Neuronal stem cell (in vitro differentiated cells): ENCODE data around the gene TSHZ3.

Source experiments
- DNase-seq: peaks from one replicate; pipeline ENCODE4 v3.0.0-alpha.2; 2013; ENCODE audit warnings: low spot score
- H2AFZ ChIP-seq: one replicate; pipeline ENCODE4 v1.6.1; 2013; ENCODE audit warnings: mild to moderate bottlenecking, low read length, inconsistent platforms
- H2AK5ac ChIP-seq: 2 replicates; pipeline ENCODE4 v1.6.1; 2013; ENCODE audit warnings: low read depth, mild to moderate bottlenecking, inconsistent platforms, low read length, moderate library complexity, mixed read lengths
- H2BK120ac ChIP-seq: 2 replicates; pipeline ENCODE4 v1.6.1; 2013; ENCODE audit warnings: low read depth, mild to moderate bottlenecking, inconsistent platforms, low read length, moderate library complexity, mixed read lengths
- H2BK12ac ChIP-seq: one replicate; pipeline ENCODE4 v1.6.1; 2013; ENCODE audit warnings: low read length, inconsistent platforms
- H2BK15ac ChIP-seq: 2 replicates; pipeline ENCODE4 v1.6.1; 2013; ENCODE audit warnings: mild to moderate bottlenecking, low read length, inconsistent platforms, mixed read lengths
- H2BK5ac ChIP-seq: one replicate; pipeline ENCODE4 v1.6.1; 2013; ENCODE audit warnings: inconsistent platforms, mild to moderate bottlenecking, low read length, moderate library complexity
- H3K14ac ChIP-seq: one replicate; pipeline ENCODE4 v1.6.1; 2013; ENCODE audit warnings: low read length, inconsistent platforms
- H3K18ac ChIP-seq: 2 replicates; pipeline ENCODE4 v1.6.1; 2013; ENCODE audit warnings: low read length, inconsistent platforms
- H3K23ac ChIP-seq: 2 replicates; pipeline ENCODE4 v1.6.1; 2013; ENCODE audit warnings: low read depth, mild to moderate bottlenecking, mixed read lengths, low read length, inconsistent platforms; ENCODE audit not compliant: poor library complexity
- H3K27ac ChIP-seq: replicated peaks from 3 replicates; pipeline ENCODE4 v1.5.1; 2013; ENCODE audit warnings: low read length, inconsistent platforms
- H3K27me3 ChIP-seq, 3 experiments: 2 replicates each; pipeline ENCODE4 v1.6.1; 2013; ENCODE audit warnings: low read length in 3 of 3, mild to moderate bottlenecking in 2 of 3, inconsistent platforms in 1 of 3, low read depth in 1 of 3, mixed read lengths in 1 of 3, moderate library complexity in 1 of 3; ENCODE audit not compliant: control insufficient read depth in 3 of 3, insufficient read depth in 3 of 3
- H3K36me3 ChIP-seq, 2 donors: replicated peaks in 1 of 2; 2 replicates each; pipeline ENCODE4 v1.6.1; 2013; ENCODE audit warnings: low read length in 2 of 2; ENCODE audit not compliant: control insufficient read depth in 2 of 2, insufficient read depth in 2 of 2
- H3K4ac ChIP-seq: 2 replicates; pipeline ENCODE4 v1.6.1; 2013; ENCODE audit warnings: inconsistent platforms, mild to moderate bottlenecking, low read length, moderate library complexity
- H3K4me1 ChIP-seq, 2 donors: 1 replicate in 1 of 2; 2 replicates in 1 of 2; pipeline ENCODE4 v1.6.1; 2013; ENCODE audit warnings: low read length in 2 of 2, low read depth in 1 of 2; ENCODE audit not compliant: control insufficient read depth in 2 of 2, insufficient read depth in 1 of 2
- H3K4me2 ChIP-seq: one replicate; pipeline ENCODE4 v1.6.1; 2013; ENCODE audit warnings: mild to moderate bottlenecking, low read length, inconsistent platforms; ENCODE audit not compliant: insufficient read depth, poor library complexity, severe bottlenecking
- H3K4me3 ChIP-seq, 2 donors: 2 replicates each; pipeline ENCODE4 v1.5.1; 2013; ENCODE audit warnings: low read length in 2 of 2, mild to moderate bottlenecking in 2 of 2, inconsistent platforms in 1 of 2, moderate library complexity in 1 of 2
- H3K79me1 ChIP-seq: one replicate; pipeline ENCODE4 v1.6.1; 2013; ENCODE audit warnings: low read depth, mild to moderate bottlenecking, inconsistent platforms, low read length, moderate library complexity
- H3K9ac ChIP-seq: one replicate; pipeline ENCODE4 v1.6.1; 2013; ENCODE audit warnings: mild to moderate bottlenecking, low read depth, low read length, inconsistent platforms; ENCODE audit not compliant: poor library complexity
- H3K9me3 ChIP-seq, 2 donors: replicated peaks in 1 of 2; 2 replicates each; pipeline versions ENCODE3 to v1.6.1; 2013; ENCODE audit warnings: low read length in 2 of 2, mild to moderate bottlenecking in 2 of 2, inconsistent platforms in 1 of 2, low read depth in 1 of 2, mixed read lengths in 1 of 2, moderate library complexity in 1 of 2; ENCODE audit not compliant: control insufficient read depth in 2 of 2, insufficient read depth in 1 of 2
- H4K8ac ChIP-seq: one replicate; pipeline ENCODE4 v1.6.1; 2013; ENCODE audit warnings: low read depth, mild to moderate bottlenecking, inconsistent platforms, low read length, moderate library complexity
- H4K91ac ChIP-seq: one replicate; pipeline ENCODE4 v1.6.1; 2013; ENCODE audit warnings: low read length, low read depth, mild to moderate bottlenecking, inconsistent platforms; ENCODE audit not compliant: poor library complexity
- WGBS, 2 donors: extraction: QIAGEN DNeasy Blood & Tissue Kit; methylation state at CpG; one replicate each; pipeline ENCODE4 v1.1.7; 2013; ENCODE audit warnings: missing lambda C conversion rate in 2 of 2, mixed read lengths in 1 of 2; ENCODE audit not compliant: insufficient read length in 2 of 2, insufficient replicate concordance in 1 of 2; ENCODE audit errors: extremely low coverage in 2 of 2; 5-methylcytosine and 5-hydroxymethylcytosine counted together

Gene TSHZ3

DNA sequence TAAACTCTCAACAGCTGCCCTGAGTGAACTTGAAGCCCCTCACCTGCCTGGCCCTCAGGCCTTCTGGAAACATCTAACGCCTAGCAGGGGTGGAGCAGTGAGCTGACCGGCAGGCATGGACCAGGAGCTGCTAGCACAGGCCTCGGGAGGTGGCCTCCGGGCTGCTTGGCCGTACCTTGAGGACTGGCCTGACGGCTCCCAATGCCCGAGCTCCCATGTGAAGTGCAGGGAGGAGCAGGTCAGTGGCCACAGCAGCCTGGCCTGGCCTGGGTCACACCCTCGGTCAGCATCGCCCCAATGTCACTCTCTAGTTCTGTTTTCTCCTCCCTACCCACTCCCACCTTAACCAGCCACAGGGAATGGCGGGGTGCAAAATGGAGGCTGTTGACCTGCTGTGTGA is 19.0 kb downstream of the TSHZ3 start:
- no peak overlapping the region for H3K23ac ChIP-seq
- no peaks in the 10 kb centered on the region for H3K79me1 ChIP-seq
- no peak overlapping the region for H3K14ac ChIP-seq
- no peaks in the 10 kb centered on the region for H3K27me3 ChIP-seq
- peak overlapping the region; percentile 54 for H2AK5ac ChIP-seq
- WGBS, 2 donors = no CpG with 5 or more reads among the region's 10 CpGs
- no peak overlapping the region for H4K8ac ChIP-seq
- H3K9me3 ChIP-seq = no peaks in the 10 kb centered on the region
- H2BK15ac ChIP-seq = no peak overlapping the region
- no peak for DNase-seq
- peak overlapping the region; percentile 13 for H3K9ac ChIP-seq
- H3K4me3 ChIP-seq = no peak overlapping the region
- H4K91ac ChIP-seq = no peak overlapping the region
- H3K4ac ChIP-seq = no peak overlapping the region
- no peak overlapping the region for H2BK120ac ChIP-seq
- no peak overlapping the region for H3K27ac ChIP-seq
- H3K4me2 ChIP-seq = no peak overlapping the region
- H2BK12ac ChIP-seq = no peak overlapping the region
- no peak overlapping the region for H2AFZ ChIP-seq
- H2BK5ac ChIP-seq = peak overlapping the region; percentile 77
- no peaks in the 10 kb centered on the region for H3K4me1 ChIP-seq
- H3K36me3 ChIP-seq = no peaks in the 10 kb centered on the region
- peak overlapping the region; percentile 65 for H3K18ac ChIP-seq

DNA sequence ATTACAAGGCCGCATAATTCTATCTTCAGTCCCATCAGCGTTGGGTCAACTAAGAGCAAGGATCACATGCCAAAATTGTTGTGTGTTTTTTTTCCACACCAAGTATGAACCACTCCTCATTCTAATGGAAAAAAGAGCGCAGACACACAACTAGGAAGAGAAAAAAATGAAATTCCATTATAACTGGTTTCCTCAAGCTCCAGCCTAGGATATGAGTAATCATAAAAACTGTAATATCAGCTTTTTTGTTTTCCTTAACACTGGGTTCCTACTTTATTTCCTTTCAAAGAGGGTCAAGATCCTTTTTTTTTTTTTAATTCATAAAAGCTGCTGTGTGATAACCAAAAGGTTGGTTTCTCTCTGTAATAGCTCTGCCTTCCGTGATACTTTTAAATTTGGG is 19.4 kb downstream of the TSHZ3 start:
- Histone ChIP-seq H2BK15ac (no peak overlapping the region), H2BK12ac (no peak overlapping the region), H3K18ac (no peak overlapping the region), H3K79me1 (no peaks in the 10 kb centered on the region), H2BK120ac (no peak overlapping the region), H2BK5ac (peak overlapping the region; percentile 77), H3K27ac (no peak overlapping the region), H3K23ac (no peak overlapping the region), H2AK5ac (no peak overlapping the region), H3K4me1 (no peaks in the 10 kb centered on the region), H4K91ac (no peak overlapping the region), H3K14ac (no peak overlapping the region), H3K9me3 (no peaks in the 10 kb centered on the region), H3K4ac (no peak overlapping the region), H3K36me3 (no peaks in the 10 kb centered on the region), H3K4me3 (no peak overlapping the region), H2AFZ (no peak overlapping the region), H4K8ac (no peak overlapping the region), H3K9ac (no peak overlapping the region), H3K4me2 (no peak overlapping the region), H3K27me3 (no peaks in the 10 kb centered on the region)
- no CpG with 5 or more reads among the region's 4 CpGs for WGBS, 2 donors
- no peak for DNase-seq

DNA sequence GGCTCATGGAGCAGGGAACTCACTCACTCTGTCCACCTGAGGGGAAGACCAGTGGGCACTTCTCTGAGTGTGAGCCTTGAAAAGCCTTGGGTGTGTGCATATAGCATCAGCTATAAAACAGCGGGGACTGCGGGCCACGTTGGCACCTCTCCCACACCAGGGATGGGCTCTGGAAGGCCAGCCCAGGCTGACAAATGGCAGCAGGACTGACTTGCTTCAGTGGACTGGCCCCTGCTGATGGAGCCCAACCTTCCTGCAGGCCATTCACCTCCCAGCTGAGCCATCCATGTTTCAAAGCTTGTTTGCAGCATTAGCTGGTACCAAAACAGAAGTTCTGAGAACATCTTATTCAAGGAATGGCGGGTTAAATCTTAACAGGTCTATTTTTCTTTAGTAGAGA is 21.0 kb downstream of the TSHZ3 start:
- H3K14ac ChIP-seq = no peak overlapping the region
- no peak overlapping the region for H2BK120ac ChIP-seq
- H2BK15ac ChIP-seq = no peak overlapping the region
- no peak overlapping the region for H3K4ac ChIP-seq
- no peak overlapping the region for H3K27ac ChIP-seq
- no peaks in the 10 kb centered on the region for H3K27me3 ChIP-seq
- H3K4me3 ChIP-seq = no peak overlapping the region
- no peak overlapping the region for H2AFZ ChIP-seq
- no peak overlapping the region for H3K9ac ChIP-seq
- H3K4me2 ChIP-seq = no peak overlapping the region
- no peak for DNase-seq
- no peak overlapping the region for H2AK5ac ChIP-seq
- H2BK5ac ChIP-seq = no peak overlapping the region
- WGBS, 2 donors = no CpG with 5 or more reads among the region's 4 CpGs
- H3K23ac ChIP-seq = no peak overlapping the region
- H3K36me3 ChIP-seq = no peaks in the 10 kb centered on the region
- H4K91ac ChIP-seq = no peak overlapping the region
- no peaks in the 10 kb centered on the region for H3K79me1 ChIP-seq
- peak overlapping the region; percentile 46 for H2BK12ac ChIP-seq
- H4K8ac ChIP-seq = peak overlapping the region; percentile 49
- H3K4me1 ChIP-seq = no peaks in the 10 kb centered on the region
- no peaks in the 10 kb centered on the region for H3K9me3 ChIP-seq
- H3K18ac ChIP-seq = peak overlapping the region; percentile 51

DNA sequence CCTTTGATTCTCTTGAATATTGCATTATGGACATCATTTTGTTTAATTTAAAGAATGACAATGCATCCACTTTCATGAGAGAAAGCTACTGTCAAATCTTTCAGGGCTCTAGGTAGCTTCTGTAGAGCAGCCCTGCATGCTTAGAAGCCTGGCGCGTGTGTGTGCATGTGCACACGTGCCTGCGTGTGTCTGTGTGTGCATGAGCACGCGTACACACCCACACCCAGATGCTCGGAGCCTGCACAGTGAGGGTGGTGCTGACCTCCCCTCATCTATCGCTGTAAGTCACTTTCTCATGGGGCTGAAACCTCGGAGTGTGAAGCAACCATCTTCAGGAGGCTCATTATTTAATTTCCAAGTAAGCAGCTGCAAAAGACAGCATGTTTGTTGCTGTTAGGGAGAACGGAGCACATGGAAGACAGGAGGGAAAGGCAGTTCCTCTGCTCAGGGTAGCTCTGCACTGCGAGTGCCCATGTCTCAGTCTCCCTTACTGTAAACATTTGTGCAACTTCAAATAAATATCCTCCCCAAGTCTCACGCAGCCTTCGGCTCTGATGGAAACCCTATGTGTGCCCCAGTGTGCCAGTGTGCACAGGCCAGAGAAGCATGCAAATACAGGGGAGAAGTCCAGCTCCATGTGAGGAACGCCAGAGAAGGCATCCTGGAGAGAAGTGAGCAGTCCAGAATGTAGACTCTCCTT is 22.8 kb downstream of the TSHZ3 start:
- no CpG with 5 or more reads among the region's 14 CpGs for WGBS, 2 donors
- H2BK15ac ChIP-seq = no peak overlapping the region

More for the DNA sequence above, 22.8 kb downstream of the TSHZ3 start:
- H3K79me1 ChIP-seq = no peaks in the 10 kb centered on the region
- H3K36me3 ChIP-seq = no peaks in the 10 kb centered on the region
- no peak overlapping the region for H4K8ac ChIP-seq
- no peak overlapping the region for H3K23ac ChIP-seq
- no peak for DNase-seq
- H3K4me1 ChIP-seq = no peaks in the 10 kb centered on the region
- H3K14ac ChIP-seq = peak overlapping the region; percentile 17
- no peak overlapping the region for H2BK5ac ChIP-seq
- no peak overlapping the region for H3K18ac ChIP-seq
- no peak overlapping the region for H2BK120ac ChIP-seq
- H2AK5ac ChIP-seq = no peak overlapping the region
- no peak overlapping the region for H3K4me2 ChIP-seq
- H2BK12ac ChIP-seq = no peak overlapping the region
- H4K91ac ChIP-seq = no peak overlapping the region
- H2AFZ ChIP-seq = no peak overlapping the region
- no peak overlapping the region for H3K4ac ChIP-seq
- peak overlapping the region; percentile 14 for H3K9ac ChIP-seq
- no peak overlapping the region for H3K4me3 ChIP-seq
- peaks cover 0 to under 1% (median 0%) of the 10 kb centered on the region in 3 experiments for H3K27me3 ChIP-seq
- no peaks in the 10 kb centered on the region for H3K9me3 ChIP-seq
- no peak overlapping the region for H3K27ac ChIP-seq
